Kidney epithelial cell (primary cell): ENCODE results near the gene IFFO2. TPM values are rescaled to one million over a fixed set of nuclear protein-coding genes. Genes with fewer than 3 reads are reported as not detected.

Experiments
- DNase-seq: peaks from one replicate; pipeline ENCODE4 v3.0.0-alpha.2; 2010; ENCODE audit warnings: low read depth
- H3K27me3 ChIP-seq: 2 replicates; pipeline ENCODE4 v1.6.0; 2011; ENCODE audit warnings: low read length; ENCODE audit not compliant: control insufficient read depth, insufficient read depth
- H3K36me3 ChIP-seq: 2 replicates; pipeline ENCODE4 v1.5.1; 2011; ENCODE audit warnings: low read length; ENCODE audit not compliant: control insufficient read depth, insufficient read depth
- H3K4me3 ChIP-seq: 2 replicates; pipeline ENCODE4 v1.5.1; 2011; ENCODE audit warnings: low read depth, mild to moderate bottlenecking, control low read depth, low read length
- CTCF ChIP-seq: IDR thresholded peaks from 2 replicates; pipeline ENCODE4 v1.5.1; 2011; ENCODE audit warnings: mild to moderate bottlenecking, moderate library complexity, low read length, control low read depth, inconsistent platforms; ENCODE audit not compliant: insufficient read depth, poor library complexity, severe bottlenecking
- total RNA-seq: library from RNA; depleted of rRNA; stranded (reverse); fragments of >200 nt; gene quantifications from 2 replicates; pipeline ENCODE4 v1.2.3, GENCODE V29; 2015

The IFFO2 gene
- total RNA-seq, result 25.3 and 26.6 TPM in 2 replicates

- TF ChIP-seq CTCF, result no peak
- H3K4me3 ChIP-seq, result peak within 1 kb of the TSS; percentile 83
- no peaks in the 10 kb centered on the region for H3K27me3 ChIP-seq
- H3K36me3 ChIP-seq, result no peaks in the 10 kb centered on the region
- DNase-seq, result no peak
These were observed at the start of gene IFFO2 for GRCh38 chr1:18956193-18957135. TSS of gene IFFO2 (minus strand) at chr1:18956676. CDS start at chr1:18956332, 344 bp downstream.

GRCh38 chr1:19006000-19006399 is 49.5 kb upstream of the IFFO2 start:
- DNase-seq, result no peak
- Histone ChIP-seq H3K27me3 (no peaks in the 10 kb centered on the region), H3K4me3 (no peak overlapping the region), H3K36me3 (no peaks in the 10 kb centered on the region)
- TF ChIP-seq CTCF, result no peak

GRCh38 chr1:19003371-19004290 is 47.2 kb upstream of the IFFO2 start:
- no peaks in the 10 kb centered on the region for H3K27me3 ChIP-seq

GRCh38 chr1:19000065-19000464 is 43.6 kb upstream of the IFFO2 start:
- no peak overlapping the region for H3K4me3 ChIP-seq
- no peak for TF ChIP-seq CTCF
- no peaks in the 10 kb centered on the region for H3K27me3 ChIP-seq
- no peak for DNase-seq
- H3K36me3 ChIP-seq, result no peaks in the 10 kb centered on the region

More at GRCh38 chr1:19003371-19004290, 47.2 kb upstream of the IFFO2 start:
- DNase-seq, result no peak
- H3K4me3 ChIP-seq, result no peak overlapping the region
- H3K36me3 ChIP-seq, result no peaks in the 10 kb centered on the region
- TF ChIP-seq CTCF, result no peak

- Histone ChIP-seq H3K36me3 (no peaks in the 10 kb centered on the region), H3K4me3 (no peak overlapping the region), H3K27me3 (no peaks in the 10 kb centered on the region)
- no peak for TF ChIP-seq CTCF
- DNase-seq, result no peak
These were observed 42.9 kb upstream of the IFFO2 start for GRCh38 chr1:18999359-18999758.
